Activated T-helper 1 cell treated with anti-CD3 and anti-CD28 coated beads, Interleukin-12 subunit alpha, Interleukin-12 subunit beta, Interleukin-2, Interleukin-4 antibody, amounts not matched to agents 30 ng/mL and 10 ng/mL and 1 ng/mL, durations not matched to agents 14 hours and 24 hours and 36 hours (primary cell): Measurements from ENCODE around the gene KCND3. TPM values are rescaled to one million over a fixed set of nuclear protein-coding genes. Genes with fewer than 3 reads are reported as not detected.

Experiments used
- DNase-seq: peaks from one replicate; pipeline ENCODE4 v3.0.0; 2021; ENCODE audit warnings: low spot score
- H3K27ac Mint-ChIP-seq: one replicate; pipeline ENCODE4 v1.8.0; 2021; ENCODE audit warnings: mild to moderate bottlenecking, mixed read lengths
- H3K27me3 Mint-ChIP-seq: one replicate; pipeline ENCODE4 v1.8.0; 2022; ENCODE audit warnings: mild to moderate bottlenecking, moderate library complexity, mixed read lengths; ENCODE audit not compliant: insufficient read depth
- H3K36me3 Mint-ChIP-seq: one replicate; pipeline ENCODE4 v1.8.0; 2021; ENCODE audit warnings: low read depth, mixed read lengths
- H3K4me1 Mint-ChIP-seq: one replicate; pipeline ENCODE4 v1.8.0; 2021; ENCODE audit warnings: low read depth, mixed read lengths
- H3K4me3 Mint-ChIP-seq: one replicate; pipeline ENCODE4 v1.8.0; 2021; ENCODE audit warnings: mild to moderate bottlenecking, moderate library complexity, mixed read lengths
- H3K9me3 Mint-ChIP-seq: one replicate; pipeline ENCODE4 v1.8.0; 2021; ENCODE audit warnings: mixed read lengths
- intact Hi-C: fragments of 100-400 bp; cut with micrococcal nuclease; formaldehyde crosslinking; loops from one replicate; pipeline ENCODE4 v1.15.1; 2024
- total RNA-seq: library from RNA; stranded (reverse); gene quantifications from 2 replicates; pipeline ENCODE4 v1.2.3, GENCODE V29; 2022

Gene KCND3
- total RNA-seq, 1 donor from 2014 or later = not detected

- Mint-ChIP-seq H3K36me3 (peaks cover 18% of the 10 kb centered on the region), H3K4me3 (no peak overlapping the region), H3K4me1 (peaks cover 15% of the 10 kb centered on the region), H3K9me3 (no peaks in the 10 kb centered on the region), H3K27me3 (no peaks in the 10 kb centered on the region), H3K27ac (no peak overlapping the region)
- intact Hi-C loops = no loop called here
- no peak for DNase-seq
Observed at GRCh38 chr1:111770916-111771315, 218.6 kb downstream of the KCND3 start.

GRCh38 chr1:111769517-111770146 lies 219.8 kb downstream of the KCND3 start:
- Mint-ChIP-seq H3K27me3 (no peaks in the 10 kb centered on the region), H3K27ac (no peak overlapping the region), H3K4me3 (no peak overlapping the region), H3K9me3 (no peaks in the 10 kb centered on the region), H3K4me1 (peaks cover 15% of the 10 kb centered on the region), H3K36me3 (peaks cover 27% of the 10 kb centered on the region)
- DNase-seq = peak; percentile 14
- intact Hi-C loops = loop anchor here (1.0 to 5.0 kb wide), 6 partner anchors 14 to 739 kb away; partner anchors contain the start of gene DDX20

GRCh38 chr1:111768625-111769024 lies 220.8 kb downstream of the KCND3 start:
- intact Hi-C loops = loop anchor here (1.0 to 5.0 kb wide), 6 partner anchors 13 to 738 kb away; partner anchors contain the start of gene DDX20
- Mint-ChIP-seq H3K4me3 (no peak overlapping the region), H3K4me1 (peaks cover 15% of the 10 kb centered on the region), H3K36me3 (peaks cover 32% of the 10 kb centered on the region), H3K9me3 (no peaks in the 10 kb centered on the region), H3K27me3 (no peaks in the 10 kb centered on the region), H3K27ac (no peak overlapping the region)
- DNase-seq = no peak

GRCh38 chr1:111768023-111768422 lies 221.4 kb downstream of the KCND3 start:
- intact Hi-C loops = loop anchor here (5.0 kb wide), 1 partner anchor 366 kb away; no protein-coding TSS in a partner anchor

GRCh38 chr1:111762332-111762731 lies 227.1 kb downstream of the KCND3 start:
- Mint-ChIP-seq H3K27me3 (no peaks in the 10 kb centered on the region), H3K9me3 (no peaks in the 10 kb centered on the region), H3K4me1 (peaks cover 26% of the 10 kb centered on the region), H3K27ac (no peak overlapping the region), H3K4me3 (no peak overlapping the region), H3K36me3 (peaks cover 57% of the 10 kb centered on the region)
- DNase-seq = no peak
- intact Hi-C loops = no loop called here

More at GRCh38 chr1:111768023-111768422, 221.4 kb downstream of the KCND3 start:
- Mint-ChIP-seq H3K27me3 (no peaks in the 10 kb centered on the region), H3K27ac (no peak overlapping the region), H3K9me3 (no peaks in the 10 kb centered on the region), H3K4me3 (no peak overlapping the region), H3K4me1 (peaks cover 15% of the 10 kb centered on the region), H3K36me3 (peaks cover 33% of the 10 kb centered on the region)
- DNase-seq = no peak

- Mint-ChIP-seq H3K27ac (no peak overlapping the region), H3K27me3 (no peaks in the 10 kb centered on the region)
Observed at GRCh38 chr1:111761717-111762116, 227.8 kb downstream of the KCND3 start.

GRCh38 chr1:111758373-111758772 lies 231.1 kb downstream of the KCND3 start:
- no peak for DNase-seq
- Mint-ChIP-seq H3K27ac (peak overlapping the region; percentile 10), H3K27me3 (no peaks in the 10 kb centered on the region), H3K9me3 (no peaks in the 10 kb centered on the region), H3K4me1 (peaks cover 34% of the 10 kb centered on the region), H3K36me3 (peaks cover 38% of the 10 kb centered on the region), H3K4me3 (peak overlapping the region; percentile 12)
- intact Hi-C loops = loop anchor here (5.0 kb wide), 3 partner anchors 616 to 881 kb away; partner anchors contain the start of genes CEPT1, DRAM2 and LRIF1

More at GRCh38 chr1:111761717-111762116, 227.8 kb downstream of the KCND3 start:
- Mint-ChIP-seq H3K36me3 (peaks cover 57% of the 10 kb centered on the region), H3K4me1 (peaks cover 27% of the 10 kb centered on the region), H3K9me3 (no peaks in the 10 kb centered on the region), H3K4me3 (no peak overlapping the region)
- intact Hi-C loops = no loop called here
- no peak for DNase-seq

GRCh38 chr1:111756124-111756513 lies 233.3 kb downstream of the KCND3 start:
- no peaks in the 10 kb centered on the region for H3K9me3 Mint-ChIP-seq
- DNase-seq = no peak
- peaks cover 25% of the 10 kb centered on the region for H3K36me3 Mint-ChIP-seq
- peak overlapping the region; percentile 83 for H3K4me3 Mint-ChIP-seq
- peak overlapping the region; percentile 97 for H3K27ac Mint-ChIP-seq
- H3K4me1 Mint-ChIP-seq = peaks cover 35% of the 10 kb centered on the region
- peaks cover 6% of the 10 kb centered on the region for H3K27me3 Mint-ChIP-seq
- intact Hi-C loops = loop anchor here (5.0 kb wide), 3 partner anchors 614 to 879 kb away; partner anchors contain the start of genes CEPT1, DRAM2 and LRIF1

- Mint-ChIP-seq H3K9me3 (no peaks in the 10 kb centered on the region), H3K36me3 (peaks cover 21% of the 10 kb centered on the region)
Observed at GRCh38 chr1:111755331-111756123, 233.9 kb downstream of the KCND3 start, which contains the start of gene DDX20. Gene DDX20, plus strand, starts transcription at chr1:111755901. Its CDS starts 24 bp downstream, at chr1:111755925.

GRCh38 chr1:111754984-111755330 lies 234.5 kb downstream of the KCND3 start:
- Mint-ChIP-seq H3K4me1 (peaks cover 31% of the 10 kb centered on the region), H3K36me3 (peaks cover 18% of the 10 kb centered on the region), H3K27me3 (peaks cover 13% of the 10 kb centered on the region), H3K4me3 (peak overlapping the region; percentile 82), H3K9me3 (no peaks in the 10 kb centered on the region), H3K27ac (peak overlapping the region; percentile 86)
- intact Hi-C loops = loop anchor here (1.0 to 5.0 kb wide), 14 partner anchors 14 to 1416 kb away; partner anchors contain the start of genes ATP5PB, CEPT1, DRAM2 and INKA2
- peak; percentile 22 for DNase-seq

More at GRCh38 chr1:111755331-111756123, 233.9 kb downstream of the KCND3 start, which contains the start of gene DDX20:
- intact Hi-C loops = loop anchor here (1.0 to 5.0 kb wide), 14 partner anchors 14 to 1417 kb away; partner anchors contain the start of genes ATP5PB, CEPT1, DRAM2 and INKA2
- Mint-ChIP-seq H3K27ac (peak within 1 kb of the TSS; percentile 97), H3K27me3 (peaks cover 12% of the 10 kb centered on the region), H3K4me1 (peaks cover 35% of the 10 kb centered on the region), H3K4me3 (peak within 1 kb of the TSS; percentile 83)
- DNase-seq = peak; percentile 92

- Mint-ChIP-seq H3K4me3 (no peak overlapping the region), H3K27me3 (peaks cover 16% of the 10 kb centered on the region), H3K36me3 (peaks cover 4% of the 10 kb centered on the region), H3K4me1 (peaks cover 27% of the 10 kb centered on the region), H3K27ac (no peak overlapping the region), H3K9me3 (no peaks in the 10 kb centered on the region)
- intact Hi-C loops = no loop called here
- DNase-seq = no peak
Observed at GRCh38 chr1:111751906-111752575, 237.4 kb downstream of the KCND3 start.

GRCh38 chr1:111750856-111751255 lies 238.6 kb downstream of the KCND3 start:
- H3K9me3 Mint-ChIP-seq = no peaks in the 10 kb centered on the region
- no peak overlapping the region for H3K4me3 Mint-ChIP-seq
- no peak overlapping the region for H3K27ac Mint-ChIP-seq
- H3K36me3 Mint-ChIP-seq = no peaks in the 10 kb centered on the region
- peaks cover 16% of the 10 kb centered on the region for H3K27me3 Mint-ChIP-seq
- DNase-seq = no peak
- peaks cover 23% of the 10 kb centered on the region for H3K4me1 Mint-ChIP-seq
- intact Hi-C loops = no loop called here
